ENCODE measurements around the gene ALAD.

Gene ALAD

GRCh38 chr9:113397203-113397631 lies 3.9 kb downstream of the ALAD start:
- Histone ChIP-seq H3K9me3 (ENCODE audit: control insufficient read depth, low read length) (no peaks in the 10 kb centered on the region), H3K4me1 (ENCODE audit: control insufficient read depth, insufficient read depth, low read length) (peaks cover 30% of the 10 kb centered on the region), H3K27me3 (replicated peaks; ENCODE audit: control insufficient read depth, insufficient read depth, low read length) (no peaks in the 10 kb centered on the region), H3K4me3 (ENCODE audit: low read length) (no peak overlapping the region), H3K9ac (ENCODE audit: low read length) (no peak overlapping the region), H3K36me3 (ENCODE audit: control insufficient read depth, insufficient read depth, low read length, severe bottlenecking) (peaks cover 3% of the 10 kb centered on the region)
- no peak for DNase-seq (ENCODE audit: low read depth)

- Histone ChIP-seq H3K36me3 (ENCODE audit: control insufficient read depth, insufficient read depth, low read length, severe bottlenecking) (peaks cover 21% of the 10 kb centered on the region), H3K4me3 (ENCODE audit: low read length) (no peak overlapping the region), H3K9me3 (ENCODE audit: control insufficient read depth, low read length) (no peaks in the 10 kb centered on the region), H3K27me3 (replicated peaks; ENCODE audit: control insufficient read depth, insufficient read depth, low read length) (no peaks in the 10 kb centered on the region), H3K4me1 (ENCODE audit: control insufficient read depth, insufficient read depth, low read length) (peaks cover 22% of the 10 kb centered on the region), H3K9ac (ENCODE audit: low read length) (no peak overlapping the region)
- DNase-seq (ENCODE audit: low read depth), result no peak
Observed at GRCh38 chr9:113395000-113395861, 5.9 kb downstream of the ALAD start.

GRCh38 chr9:113393281-113393680 lies 7.8 kb downstream of the ALAD start:
- Histone ChIP-seq H3K4me1 (ENCODE audit: control insufficient read depth, insufficient read depth, low read length) (peaks cover 10% of the 10 kb centered on the region), H3K36me3 (ENCODE audit: control insufficient read depth, insufficient read depth, low read length, severe bottlenecking) (peaks cover 38% of the 10 kb centered on the region), H3K9me3 (ENCODE audit: control insufficient read depth, low read length) (no peaks in the 10 kb centered on the region), H3K9ac (ENCODE audit: low read length) (no peak overlapping the region), H3K4me3 (ENCODE audit: low read length) (no peak overlapping the region), H3K27me3 (replicated peaks; ENCODE audit: control insufficient read depth, insufficient read depth, low read length) (no peaks in the 10 kb centered on the region)
- DNase-seq (ENCODE audit: low read depth), result no peak

- H3K9me3 ChIP-seq (ENCODE audit: control insufficient read depth, low read length), result no peaks in the 10 kb centered on the region
- H3K36me3 ChIP-seq (ENCODE audit: control insufficient read depth, insufficient read depth, low read length, severe bottlenecking), result peaks cover 45% of the 10 kb centered on the region
- peaks cover 15% of the 10 kb centered on the region for H3K4me1 ChIP-seq (ENCODE audit: control insufficient read depth, insufficient read depth, low read length)
- no peak overlapping the region for H3K4me3 ChIP-seq (ENCODE audit: low read length)
- DNase-seq (ENCODE audit: low read depth), result no peak
- no peak overlapping the region for H3K9ac ChIP-seq (ENCODE audit: low read length)
- H3K27me3 ChIP-seq (replicated peaks; ENCODE audit: control insufficient read depth, insufficient read depth, low read length), result no peaks in the 10 kb centered on the region
Observed at GRCh38 chr9:113391917-113392316, 9.2 kb downstream of the ALAD start.

- Histone ChIP-seq H3K4me1 (ENCODE audit: control insufficient read depth, insufficient read depth, low read length) (peaks cover 15% of the 10 kb centered on the region), H3K36me3 (ENCODE audit: control insufficient read depth, insufficient read depth, low read length, severe bottlenecking) (peaks cover 47% of the 10 kb centered on the region), H3K9ac (ENCODE audit: low read length) (no peak overlapping the region), H3K4me3 (ENCODE audit: low read length) (no peak overlapping the region), H3K9me3 (ENCODE audit: control insufficient read depth, low read length) (no peaks in the 10 kb centered on the region), H3K27me3 (replicated peaks; ENCODE audit: control insufficient read depth, insufficient read depth, low read length) (no peaks in the 10 kb centered on the region)
- no peak for DNase-seq (ENCODE audit: low read depth)
Observed at GRCh38 chr9:113390192-113390960, 10.7 kb downstream of the ALAD start.

- Histone ChIP-seq H3K4me1 (ENCODE audit: control insufficient read depth, insufficient read depth, low read length) (peaks cover 15% of the 10 kb centered on the region), H3K9me3 (ENCODE audit: control insufficient read depth, low read length) (no peaks in the 10 kb centered on the region), H3K9ac (ENCODE audit: low read length) (no peak overlapping the region), H3K4me3 (ENCODE audit: low read length) (no peak overlapping the region), H3K27me3 (replicated peaks; ENCODE audit: control insufficient read depth, insufficient read depth, low read length) (no peaks in the 10 kb centered on the region), H3K36me3 (ENCODE audit: control insufficient read depth, insufficient read depth, low read length, severe bottlenecking) (peaks cover 47% of the 10 kb centered on the region)
- DNase-seq (ENCODE audit: low read depth), result no peak
Observed at GRCh38 chr9:113389451-113389850, 11.6 kb downstream of the ALAD start.

GRCh38 chr9:113388833-113389232 lies 12.3 kb downstream of the ALAD start:
- Histone ChIP-seq H3K9me3 (ENCODE audit: control insufficient read depth, low read length) (no peaks in the 10 kb centered on the region), H3K36me3 (ENCODE audit: control insufficient read depth, insufficient read depth, low read length, severe bottlenecking) (peaks cover 47% of the 10 kb centered on the region), H3K9ac (ENCODE audit: low read length) (no peak overlapping the region), H3K27me3 (replicated peaks; ENCODE audit: control insufficient read depth, insufficient read depth, low read length) (no peaks in the 10 kb centered on the region), H3K4me1 (ENCODE audit: control insufficient read depth, insufficient read depth, low read length) (peaks cover 15% of the 10 kb centered on the region), H3K4me3 (ENCODE audit: low read length) (no peak overlapping the region)
- no peak for DNase-seq (ENCODE audit: low read depth)

- no peak for DNase-seq (ENCODE audit: low read depth)
- Histone ChIP-seq H3K4me3 (ENCODE audit: low read length) (no peak overlapping the region), H3K9ac (ENCODE audit: low read length) (peak overlapping the region; percentile 53), H3K27me3 (replicated peaks; ENCODE audit: control insufficient read depth, insufficient read depth, low read length) (no peaks in the 10 kb centered on the region), H3K36me3 (ENCODE audit: control insufficient read depth, insufficient read depth, low read length, severe bottlenecking) (peaks cover 47% of the 10 kb centered on the region), H3K4me1 (ENCODE audit: control insufficient read depth, insufficient read depth, low read length) (peaks cover 15% of the 10 kb centered on the region), H3K9me3 (ENCODE audit: control insufficient read depth, low read length) (no peaks in the 10 kb centered on the region)
Observed at GRCh38 chr9:113387560-113388230, 13.4 kb downstream of the ALAD start.

GRCh38 chr9:113386571-113387393 lies 14.3 kb downstream of the ALAD start:
- no peak for DNase-seq (ENCODE audit: low read depth)
- H3K4me3 ChIP-seq (ENCODE audit: low read length), result no peak overlapping the region
- no peaks in the 10 kb centered on the region for H3K27me3 ChIP-seq (replicated peaks; ENCODE audit: control insufficient read depth, insufficient read depth, low read length)
- peaks cover 40% of the 10 kb centered on the region for H3K36me3 ChIP-seq (ENCODE audit: control insufficient read depth, insufficient read depth, low read length, severe bottlenecking)
- no peaks in the 10 kb centered on the region for H3K9me3 ChIP-seq (ENCODE audit: control insufficient read depth, low read length)
- peaks cover 15% of the 10 kb centered on the region for H3K4me1 ChIP-seq (ENCODE audit: control insufficient read depth, insufficient read depth, low read length)
- peak overlapping the region; percentile 53 for H3K9ac ChIP-seq (ENCODE audit: low read length)

GRCh38 chr9:113381909-113382411 lies 19.1 kb downstream of the ALAD start:
- peaks cover 3% of the 10 kb centered on the region for H3K36me3 ChIP-seq (ENCODE audit: control insufficient read depth, insufficient read depth, low read length, severe bottlenecking)
- H3K4me1 ChIP-seq (ENCODE audit: control insufficient read depth, insufficient read depth, low read length), result no peaks in the 10 kb centered on the region
- H3K27me3 ChIP-seq (replicated peaks; ENCODE audit: control insufficient read depth, insufficient read depth, low read length), result no peaks in the 10 kb centered on the region
- H3K9me3 ChIP-seq (ENCODE audit: control insufficient read depth, low read length), result no peaks in the 10 kb centered on the region
- no peak overlapping the region for H3K4me3 ChIP-seq (ENCODE audit: low read length)
- H3K9ac ChIP-seq (ENCODE audit: low read length), result no peak overlapping the region
- DNase-seq (ENCODE audit: low read depth), result no peak

Measured in adipocyte (in vitro differentiated cells).